K562 (cell line): ENCODE data around the gene WWOX.

Experiments
- ZNF239 ChIP-seq: fragments of 250-450 bp; sonication (Bioruptor Pico); IDR thresholded peaks from 2 replicates; pipeline ENCODE4 v1.4.0; 2020; ENCODE audit warnings: mild to moderate bottlenecking
- ZNF589 ChIP-seq: fragments of 200-800 bp; sonication (Bioruptor generic); IDR thresholded peaks from 2 replicates; pipeline ENCODE4 v1.6.1; 2016; ENCODE audit warnings: low read depth, missing genetic modification characterization, missing compliant biosample characterization

DNA sequence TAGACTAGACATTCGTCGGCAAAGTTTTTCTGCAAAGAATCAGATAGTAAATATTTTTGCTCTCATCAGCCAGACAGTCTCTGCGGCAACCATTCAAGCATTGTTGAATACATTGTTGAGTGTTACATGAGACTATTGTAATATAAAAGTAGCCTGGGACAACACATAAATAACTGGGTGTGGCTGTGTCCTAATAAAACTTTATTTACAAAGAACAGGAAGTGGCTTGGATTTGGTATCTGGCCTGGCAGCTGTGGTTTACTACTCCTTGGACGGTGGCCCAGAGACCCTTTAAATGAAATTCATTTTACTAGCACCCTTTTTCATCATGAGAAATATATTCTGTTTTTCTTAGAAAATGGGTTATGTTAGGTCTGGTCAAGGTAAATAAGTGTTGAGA lies 297.2 kb downstream of the WWOX start:
- TF ChIP-seq ZNF589 (CRISPR knock-in tag) (no peak), ZNF239 (no peak)
